HEK293 (cell line): ENCODE results near the gene ERF.

ENCODE experiments used
- CTCF ChIA-PET: fragments of 350-600 bp; formaldehyde crosslinking; extraction: SDS; loops from one replicate; lab custom pipeline; 2021; ENCODE audit warnings: antibody characterized with exemption; lab: Yijun Ruan, JAX
- POLR2A ChIA-PET: fragments of 300-600 bp; formaldehyde crosslinking; extraction: SDS; loops from one replicate; lab custom pipeline; 2020; ENCODE audit warnings: antibody characterized with exemption, inconsistent platforms; lab: Yijun Ruan, JAX
- H3K27ac ChIP-seq: fragments of 200-500 bp; sonication (Bioruptor generic); 2 replicates; pipeline ENCODE4 v1.5.1; 2014; ENCODE audit warnings: low read depth, low read length, control low read depth, inconsistent platforms; ENCODE audit errors: extremely low read depth
- H3K36me3 ChIP-seq, 2 experiments: fragments of 200-500 bp in 1 of 2; sonication (Bioruptor generic) in 1 of 2; 1 replicate in 1 of 2; 2 replicates in 1 of 2; pipeline ENCODE4 v1.5.1; 2014 to 2017; ENCODE audit warnings: inconsistent platforms in 2 of 2, low read length in 2 of 2; ENCODE audit not compliant: control insufficient read depth in 2 of 2, insufficient read depth in 1 of 2
- H3K4me1 ChIP-seq: fragments of 200-500 bp; sonication (Bioruptor generic); 2 replicates; pipeline ENCODE4 v1.5.1; 2014; ENCODE audit warnings: mild to moderate bottlenecking, low read length, inconsistent platforms; ENCODE audit not compliant: control insufficient read depth, insufficient read depth
- H3K4me3 ChIP-seq: 2 replicates; pipeline ENCODE4 v1.5.1; 2011; ENCODE audit warnings: low read depth, mild to moderate bottlenecking, control low read depth, low read length, moderate library complexity
- H3K9me3 ChIP-seq: fragments of 200-500 bp; sonication (Bioruptor generic); 2 replicates; pipeline ENCODE4 v1.5.1; 2014; ENCODE audit warnings: low read depth, low read length, inconsistent platforms; ENCODE audit not compliant: control insufficient read depth, insufficient read depth
- EGR2 ChIP-seq: fragments of 450-650 bp; formaldehyde crosslinking; IDR thresholded peaks from 2 replicates; pipeline ENCODE4 v1.5.1; 2016; ENCODE audit warnings: low read depth, missing biosample characterization, missing genetic modification characterization
- FEZF1 ChIP-seq: fragments of 450-650 bp; formaldehyde crosslinking; IDR thresholded peaks from 2 replicates; pipeline ENCODE4 v1.5.1; 2016; ENCODE audit warnings: missing biosample characterization, missing genetic modification characterization
- GLIS1 ChIP-seq: fragments of 450-650 bp; formaldehyde crosslinking; IDR thresholded peaks from 2 replicates; pipeline ENCODE4 v1.5.1; 2016; ENCODE audit warnings: missing biosample characterization, missing genetic modification characterization
- GLIS2 ChIP-seq: fragments of 450-650 bp; formaldehyde crosslinking; IDR thresholded peaks from 2 replicates; pipeline ENCODE4 v1.5.1; 2016; ENCODE audit warnings: missing biosample characterization, missing genetic modification characterization
- KLF8 ChIP-seq: fragments of 450-650 bp; formaldehyde crosslinking; IDR thresholded peaks from 2 replicates; pipeline ENCODE4 v1.5.1; 2016; ENCODE audit warnings: missing biosample characterization, missing genetic modification characterization
- PRDM10 ChIP-seq: fragments of 450-650 bp; formaldehyde crosslinking; IDR thresholded peaks from 2 replicates; pipeline ENCODE4 v1.5.1; 2016; ENCODE audit warnings: missing biosample characterization, missing genetic modification characterization
- SCRT1 ChIP-seq: fragments of 450-650 bp; formaldehyde crosslinking; IDR thresholded peaks from 2 replicates; pipeline ENCODE4 v1.5.1; 2016; ENCODE audit warnings: missing biosample characterization, missing genetic modification characterization, borderline replicate concordance
- SCRT2 ChIP-seq: fragments of 450-650 bp; formaldehyde crosslinking; IDR thresholded peaks from 2 replicates; pipeline ENCODE4 v1.5.1; 2016; ENCODE audit warnings: missing biosample characterization, missing genetic modification characterization
- ZBTB1 ChIP-seq: fragments of 450-650 bp; formaldehyde crosslinking; IDR thresholded peaks from 2 replicates; pipeline ENCODE4 v1.5.1; 2016; ENCODE audit warnings: missing biosample characterization, missing genetic modification characterization
- ZBTB17 ChIP-seq: fragments of 450-650 bp; formaldehyde crosslinking; IDR thresholded peaks from 2 replicates; pipeline ENCODE4 v1.5.1; 2016; ENCODE audit warnings: missing biosample characterization, missing genetic modification characterization
- ZFHX2 ChIP-seq: fragments of 450-650 bp; formaldehyde crosslinking; conservative IDR thresholded peaks from 2 replicates; pipeline ENCODE4 v1.5.1; 2016; ENCODE audit warnings: missing biosample characterization, missing genetic modification characterization
- ZFP37 ChIP-seq: fragments of 450-650 bp; formaldehyde crosslinking; IDR thresholded peaks from 2 replicates; pipeline ENCODE4 v1.5.1; 2016; ENCODE audit warnings: missing biosample characterization, missing genetic modification characterization
- ZIC2 ChIP-seq: fragments of 450-650 bp; formaldehyde crosslinking; IDR thresholded peaks from 2 replicates; pipeline ENCODE4 v1.5.1; 2016; ENCODE audit warnings: missing biosample characterization, missing genetic modification characterization
- ZNF10 ChIP-seq: fragments of 450-650 bp; formaldehyde crosslinking; IDR thresholded peaks from 2 replicates; pipeline ENCODE4 v1.5.1; 2017; ENCODE audit warnings: missing biosample characterization, missing genetic modification characterization
- ZNF112 ChIP-seq: fragments of 450-650 bp; formaldehyde crosslinking; IDR thresholded peaks from 2 replicates; pipeline ENCODE4 v1.5.0; 2017; ENCODE audit warnings: missing biosample characterization, missing genetic modification characterization
- ZNF148 ChIP-seq: fragments of 450-650 bp; formaldehyde crosslinking; IDR thresholded peaks from 2 replicates; pipeline ENCODE4 v1.5.0; 2017; ENCODE audit warnings: missing biosample characterization, missing genetic modification characterization, borderline replicate concordance
- ZNF202 ChIP-seq: fragments of 450-650 bp; formaldehyde crosslinking; IDR thresholded peaks from 2 replicates; pipeline ENCODE4 v1.5.1; 2016; ENCODE audit warnings: missing biosample characterization, missing genetic modification characterization, borderline replicate concordance
- ZNF530 ChIP-seq: fragments of 450-650 bp; formaldehyde crosslinking; IDR thresholded peaks from 2 replicates; pipeline ENCODE4 v1.5.1; 2016; ENCODE audit warnings: low read depth, missing biosample characterization, missing genetic modification characterization
- ZNF548 ChIP-seq: fragments of 450-650 bp; formaldehyde crosslinking; IDR thresholded peaks from 2 replicates; pipeline ENCODE4 v1.5.1; 2016; ENCODE audit warnings: missing biosample characterization, missing genetic modification characterization
- ZNF561 ChIP-seq: fragments of 450-650 bp; IDR thresholded peaks from 2 replicates; pipeline ENCODE4 v1.5.1; 2018; ENCODE audit warnings: missing biosample characterization, missing genetic modification characterization, borderline replicate concordance
- ZNF596 ChIP-seq: fragments of 450-650 bp; IDR thresholded peaks from 2 replicates; pipeline ENCODE4 v1.5.0; 2018; ENCODE audit warnings: missing biosample characterization, mild to moderate bottlenecking, missing genetic modification characterization, moderate library complexity
- ZNF768 ChIP-seq: fragments of 450-650 bp; formaldehyde crosslinking; IDR thresholded peaks from 2 replicates; pipeline ENCODE4 v1.5.1; 2018; ENCODE audit warnings: missing biosample characterization, mild to moderate bottlenecking, missing genetic modification characterization
- ZNF785 ChIP-seq: fragments of 450-650 bp; formaldehyde crosslinking; IDR thresholded peaks from 2 replicates; pipeline ENCODE4 v1.5.1; 2016; ENCODE audit warnings: missing biosample characterization, missing genetic modification characterization
- ZNF843 ChIP-seq: fragments of 450-650 bp; formaldehyde crosslinking; IDR thresholded peaks from 2 replicates; pipeline ENCODE4 v1.5.1; 2016; ENCODE audit warnings: missing biosample characterization, missing genetic modification characterization
- ZSCAN18 ChIP-seq: fragments of 450-650 bp; formaldehyde crosslinking; IDR thresholded peaks from 2 replicates; pipeline ENCODE4 v1.5.1; 2016; ENCODE audit warnings: missing biosample characterization, missing genetic modification characterization

The ERF gene

GRCh38 chr19:42247640-42248199 is 7.2 kb downstream of the ERF start:
- TF ChIP-seq FEZF1 = no peak
- no peak for TF ChIP-seq ZNF202
- TF ChIP-seq ZIC2 (tag by site-specific recombination) = peak; percentile 22; the same call in 1 of the 2 replicates
- no peak for TF ChIP-seq SCRT2 (tag by site-specific recombination)
- 0 out of 2 replicates have a peak, but pooled peaks have one; percentile 19 for TF ChIP-seq KLF8 (tag by site-specific recombination)
- no peak for TF ChIP-seq ZNF785
- no peak for TF ChIP-seq ZNF596
- TF ChIP-seq ZBTB1 (tag by site-specific recombination) = no peak
- peak; percentile 13; the same call in 1 of the 2 replicates for TF ChIP-seq ZFHX2
- TF ChIP-seq ZNF112 (tag by site-specific recombination) = no peak
- no peak for TF ChIP-seq ZSCAN18 (tag by site-specific recombination)
- TF ChIP-seq ZNF768 (tag by site-specific recombination) = no peak
- no peak for TF ChIP-seq ZNF530
- TF ChIP-seq GLIS1 = peak; percentile 97
- no peaks in the 10 kb centered on the region for H3K9me3 ChIP-seq
- H3K4me1 ChIP-seq = peaks cover 27% of the 10 kb centered on the region
- H3K36me3 ChIP-seq = peaks cover 11 to 23% of the 10 kb centered on the region in 2 experiments; a peak in 2 of 3 replicates
- CTCF ChIA-PET = interaction anchor here (0.8 to 11.8 kb wide), 10 partner anchors 15 to 138 kb away, joined by 3 to 276 read pairs (median 10); no protein-coding TSS in a partner anchor
- no peak overlapping the region for H3K4me3 ChIP-seq
- H3K27ac ChIP-seq = no peak overlapping the region
- POLR2A ChIA-PET = interaction anchor here (0.6 to 13.9 kb wide), 9 partner anchors 20 to 172 kb away, joined by 3 to 242 read pairs (median 4); partner anchors contain the start of genes PAFAH1B3 and ZNF574

- H3K27ac ChIP-seq = peak overlapping the region; percentile 50
- TF ChIP-seq PRDM10 (tag by site-specific recombination) (peak; percentile 4; the same call in 1 of the 2 replicates), ZBTB17 (peak; percentile 53; the same call in 1 of the 2 replicates), SCRT1 (tag by site-specific recombination) (peak; percentile 75; the same call in 1 of the 2 replicates), ZNF10 (peak; percentile 91), ZNF148 (no peak), ZNF561 (no peak), ZNF843 (tag by site-specific recombination) (0 out of 2 replicates have a peak, but pooled peaks have one; percentile 15), ZFP37 (tag by site-specific recombination) (0 out of 2 replicates have a peak, but pooled peaks have one; percentile 39), ZNF548 (tag by site-specific recombination) (no peak), GLIS2 (0 out of 2 replicates have a peak, but pooled peaks have one; percentile 17), EGR2 (tag by site-specific recombination) (peak; percentile 90), KLF8 (tag by site-specific recombination) (peak; percentile 52; the same call in 1 of the 2 replicates)
Measured at GRCh38 chr19:42246922-42247639, 7.8 kb downstream of the ERF start.

More at GRCh38 chr19:42246922-42247639, 7.8 kb downstream of the ERF start:
- CTCF ChIA-PET = interaction anchor here (0.7 to 11.8 kb wide), 25 partner anchors 10 to 192 kb away, joined by 3 to 276 read pairs (median 5); partner anchors contain the start of genes ERF, POU2F2 and ZNF526
- Histone ChIP-seq H3K4me3 (no peak overlapping the region), H3K4me1 (peaks cover 22% of the 10 kb centered on the region), H3K9me3 (no peaks in the 10 kb centered on the region), H3K36me3 (peaks cover 11 to 23% of the 10 kb centered on the region in 2 experiments; a peak in 2 of 3 replicates)
- POLR2A ChIA-PET = interaction anchor here (0.6 to 13.9 kb wide), 15 partner anchors 9 to 193 kb away, joined by 3 to 242 read pairs (median 4); partner anchors contain the start of genes CIC, DEDD2, ERF and PAFAH1B3
